GM20000 (cell line): ENCODE results near the gene CNNM1.

Experiments
- DNase-seq: peaks from one replicate; pipeline ENCODE4 v3.0.0; 2012; ENCODE audit warnings: low spot score
- TF ChIP-seq, protein P1 (sequence below): IDR thresholded peaks from 2 replicates; pipeline ENCODE4 v1.5.1; 2012; ENCODE audit warnings: mild to moderate bottlenecking, control low read depth; ENCODE audit errors: extremely low read depth, missing control alignments

The CNNM1 gene

DNA sequence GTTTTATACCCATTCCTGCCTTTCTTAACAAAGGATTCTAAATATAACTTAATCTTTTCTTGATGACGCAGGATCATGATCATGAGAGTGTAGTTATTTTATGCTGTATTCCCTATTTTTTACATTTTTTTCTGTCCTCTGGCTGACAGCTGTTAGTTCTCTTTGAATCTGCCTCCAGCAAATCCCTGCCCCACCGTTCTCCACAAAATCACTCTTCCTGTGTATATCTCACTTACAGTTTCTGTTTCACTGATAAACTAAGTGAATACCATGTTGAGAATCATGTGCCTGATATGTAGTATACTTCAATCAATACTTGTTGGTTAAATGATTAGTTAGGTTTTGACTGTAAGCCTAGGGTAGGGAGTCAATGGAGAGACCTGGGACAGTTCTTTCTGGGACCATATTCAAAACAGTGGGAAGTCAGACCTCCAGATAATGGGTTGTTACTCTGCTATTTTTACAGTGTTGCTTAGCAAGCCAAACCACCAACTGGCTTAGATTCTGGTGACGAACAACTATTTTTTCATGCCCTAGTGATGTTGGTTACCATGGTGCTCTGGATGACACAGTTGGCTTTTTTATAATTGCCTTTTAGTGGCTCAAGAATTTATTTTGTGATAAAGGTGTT is 12.8 kb downstream of the CNNM1 start:
- TF ChIP-seq, protein P1, sequence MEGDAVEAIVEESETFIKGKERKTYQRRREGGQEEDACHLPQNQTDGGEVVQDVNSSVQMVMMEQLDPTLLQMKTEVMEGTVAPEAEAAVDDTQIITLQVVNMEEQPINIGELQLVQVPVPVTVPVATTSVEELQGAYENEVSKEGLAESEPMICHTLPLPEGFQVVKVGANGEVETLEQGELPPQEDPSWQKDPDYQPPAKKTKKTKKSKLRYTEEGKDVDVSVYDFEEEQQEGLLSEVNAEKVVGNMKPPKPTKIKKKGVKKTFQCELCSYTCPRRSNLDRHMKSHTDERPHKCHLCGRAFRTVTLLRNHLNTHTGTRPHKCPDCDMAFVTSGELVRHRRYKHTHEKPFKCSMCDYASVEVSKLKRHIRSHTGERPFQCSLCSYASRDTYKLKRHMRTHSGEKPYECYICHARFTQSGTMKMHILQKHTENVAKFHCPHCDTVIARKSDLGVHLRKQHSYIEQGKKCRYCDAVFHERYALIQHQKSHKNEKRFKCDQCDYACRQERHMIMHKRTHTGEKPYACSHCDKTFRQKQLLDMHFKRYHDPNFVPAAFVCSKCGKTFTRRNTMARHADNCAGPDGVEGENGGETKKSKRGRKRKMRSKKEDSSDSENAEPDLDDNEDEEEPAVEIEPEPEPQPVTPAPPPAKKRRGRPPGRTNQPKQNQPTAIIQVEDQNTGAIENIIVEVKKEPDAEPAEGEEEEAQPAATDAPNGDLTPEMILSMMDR: no peak

DNA sequence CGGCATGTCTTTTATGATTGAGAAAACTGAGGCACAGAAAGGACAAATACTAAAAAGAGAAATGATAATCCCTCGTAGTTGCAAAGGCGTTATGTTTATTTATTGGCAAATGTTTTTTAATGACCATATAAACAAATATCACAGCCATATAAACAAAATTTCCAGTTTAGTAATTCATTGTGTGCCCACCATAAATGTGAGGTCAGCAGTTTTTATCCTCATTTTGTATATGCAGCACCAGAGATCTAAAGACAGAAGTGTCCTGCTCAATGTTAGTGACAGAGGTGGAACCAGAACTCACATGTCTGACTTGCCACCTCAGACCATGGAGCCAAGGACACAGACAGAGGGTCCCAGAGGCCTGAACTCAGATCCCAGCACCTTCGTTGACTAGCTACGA is 14.1 kb downstream of the CNNM1 start:
- DNase-seq: no peak
- TF ChIP-seq, protein P1: no peak

More for the DNA sequence above, 12.8 kb downstream of the CNNM1 start:
- no peak for DNase-seq

DNA sequence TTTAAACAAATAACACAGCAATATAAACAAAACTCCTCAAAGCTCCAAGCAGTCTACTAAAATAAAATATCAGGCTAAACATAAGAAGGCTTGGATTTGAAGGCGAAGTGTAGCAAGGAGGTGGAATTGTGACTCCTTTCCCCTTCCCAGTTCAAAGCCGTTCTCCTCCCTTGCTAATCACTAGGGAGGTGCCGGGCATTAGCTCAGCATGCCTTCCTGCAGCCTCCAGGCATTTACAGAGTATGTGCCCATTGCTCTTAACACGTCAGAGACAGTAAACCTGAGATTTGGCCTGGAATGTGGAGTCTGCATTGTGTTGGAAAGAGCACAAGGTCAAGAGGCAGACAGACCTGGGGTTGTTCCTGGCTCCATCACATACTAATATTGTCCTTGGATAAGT is 15.6 kb downstream of the CNNM1 start:
- no peak for DNase-seq

DNA sequence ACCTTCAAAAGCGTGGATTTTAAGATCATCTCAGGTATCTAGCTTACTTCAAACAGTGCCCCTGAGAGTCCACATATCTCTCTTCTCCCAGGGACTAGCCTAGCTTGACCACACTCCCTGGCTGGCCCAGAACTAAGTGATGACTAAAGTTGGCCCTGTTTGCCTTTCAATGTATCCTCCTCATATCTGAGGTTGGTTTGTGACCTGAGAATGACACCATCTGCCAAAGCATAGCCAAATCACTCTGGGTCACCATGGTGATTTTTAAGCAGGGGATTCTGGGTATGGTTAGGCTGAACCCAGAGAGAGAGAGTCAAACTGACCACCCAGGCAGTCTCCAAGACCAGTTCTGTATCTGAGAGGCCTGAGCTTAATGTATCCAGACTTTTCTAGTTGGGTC is 16.2 kb downstream of the CNNM1 start:
- TF ChIP-seq, protein P1: no peak
- no peak for DNase-seq

More for the DNA sequence above, 15.6 kb downstream of the CNNM1 start:
- TF ChIP-seq, protein P1: no peak

DNA sequence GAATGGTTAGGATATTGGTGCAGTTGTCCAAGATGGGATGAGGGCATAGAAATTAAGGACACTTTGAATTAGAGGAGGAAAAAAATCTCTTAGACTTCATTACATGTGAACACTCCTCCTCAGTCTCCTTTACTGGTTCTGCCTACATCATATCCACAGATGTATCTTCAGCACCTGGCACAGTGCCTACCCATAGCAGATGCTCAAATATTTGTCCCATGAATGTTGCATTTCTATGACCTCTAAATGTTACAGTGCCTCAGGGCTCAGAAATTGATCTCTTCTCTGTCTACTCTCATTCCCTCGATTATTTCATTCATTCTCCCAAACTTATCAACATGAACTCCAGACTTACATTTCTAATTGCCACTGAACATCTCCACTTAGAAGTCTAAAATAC is 17.1 kb downstream of the CNNM1 start:
- DNase-seq: no peak
- TF ChIP-seq, protein P1: no peak

DNA sequence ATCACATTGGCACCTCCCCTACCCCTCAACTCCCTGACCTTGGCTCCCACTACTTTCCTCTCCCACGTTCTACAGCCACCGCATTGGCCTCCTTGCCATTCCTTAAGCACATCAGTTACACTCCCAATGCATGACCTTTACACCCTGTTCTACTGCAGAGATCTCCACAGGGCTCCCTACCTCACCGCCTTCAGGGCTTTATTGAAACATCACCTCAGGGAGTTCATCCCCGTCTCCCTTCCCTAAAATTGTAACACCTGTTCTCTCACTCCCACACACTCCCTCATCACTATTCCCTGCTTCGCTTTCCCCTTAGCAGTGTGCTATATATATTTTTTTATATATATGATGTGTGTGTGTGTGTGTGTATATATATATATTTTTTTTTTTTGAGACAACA is 18.5 kb downstream of the CNNM1 start:
- no peak for DNase-seq
- TF ChIP-seq, protein P1: no peak

DNA sequence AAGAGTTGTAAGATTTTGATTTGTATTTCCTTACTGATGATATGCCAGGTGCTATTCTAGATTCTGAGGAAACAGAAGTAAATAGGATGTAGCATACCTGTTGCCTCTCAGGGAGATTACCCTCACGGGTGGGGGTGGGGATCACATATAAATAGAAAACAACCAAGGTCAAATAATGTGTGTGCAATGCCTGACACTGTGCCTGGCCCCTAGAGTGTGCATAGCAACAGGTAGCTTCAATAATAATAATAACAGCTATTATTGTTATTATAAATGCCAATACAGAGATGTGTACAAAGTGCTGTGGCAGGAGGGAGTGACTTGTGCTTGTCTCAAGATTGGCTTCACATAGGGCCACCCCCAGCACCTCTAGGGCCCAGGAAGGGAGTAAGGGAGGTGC is 24.0 kb downstream of the CNNM1 start:
- TF ChIP-seq, protein P1: no peak
- DNase-seq: no peak
